Mammary epithelial cell (primary cell): ENCODE measurements around the gene IL1RAPL2.

Experiments
- CTCF ChIP-seq, 2 donors: IDR thresholded peaks in 1 of 2; conservative IDR thresholded peaks in 1 of 2; 2 replicates each; pipeline ENCODE4 v1.5.1; 2011 to 2012; ENCODE audit warnings: inconsistent platforms in 2 of 2, low read length in 2 of 2, mild to moderate bottlenecking in 2 of 2, control low read depth in 1 of 2, low read depth in 1 of 2; ENCODE audit not compliant: insufficient read depth in 1 of 2; ENCODE audit errors: extremely low read depth in 1 of 2
- EZH2 ChIP-seq: IDR thresholded peaks from 2 replicates; pipeline ENCODE4 v1.6.1; 2012; ENCODE audit warnings: low read length, inconsistent platforms, borderline replicate concordance

GRCh38 chrX:104854790-104855340 is 288.9 kb downstream of the IL1RAPL2 start:
- TF ChIP-seq CTCF (conservative IDR thresholded peaks at IDR 0.05 in 1 of 2, IDR thresholded peaks at IDR 0.05 in 1 of 2; ENCODE audit: extremely low read depth in 1 of 2, insufficient read depth in 1 of 2, low read depth in 1 of 2, low read length in 2 of 2) (no peak), EZH2 (no peak)
